GM12878 (cell line): ENCODE results near the gene CCDC178. TPM values are rescaled to one million over a fixed set of nuclear protein-coding genes. Genes with fewer than 3 reads are reported as not detected.

Experiments used
- ATAC-seq: fragments of 200-7000 bp; cut with Tn5 transposase; 3 replicates; pipeline ENCODE4 v1.9.1; 2020; ENCODE audit warnings: mild to moderate bottlenecking, moderate library complexity
- BruUV-seq: library from RNA; stranded (reverse); fragments of 400-500 nt; replicated peaks from 2 replicates; lab custom pipeline; 2021; lab: Mats Ljungman, UMichigan
- CTCF ChIA-PET: fragments of 300-600 bp; sonication (Branson Sonifier 250); formaldehyde crosslinking; extraction: SDS; loops from one replicate; lab custom pipeline; 2021; ENCODE audit warnings: inconsistent platforms; lab: Yijun Ruan, JAX
- POLR2A ChIA-PET: fragments of 350-600 bp; formaldehyde crosslinking; extraction: SDS; loops from one replicate; lab custom pipeline; 2021; ENCODE audit warnings: inconsistent platforms; lab: Charles Lee
- RAD21 ChIA-PET: fragments of 300-600 bp; sonication (Branson Sonifier 250); formaldehyde crosslinking; loops from one replicate; lab custom pipeline; 2023; ENCODE audit warnings: antibody characterized with exemption; ENCODE audit not compliant: unreplicated experiment; lab: Charles Lee
- SMC1A ChIA-PET: fragments of 300-600 bp; sonication (Branson Sonifier 250); formaldehyde crosslinking; loops from one replicate; lab custom pipeline; 2023; ENCODE audit not compliant: unreplicated experiment, uncharacterized antibody; lab: Charles Lee
- DNase-seq: peaks from one replicate; pipeline ENCODE4 v3.0.0-alpha.2; 2011; ENCODE audit warnings: low read depth, low spot score
- FAIRE-seq: peaks from 3 replicates; lab custom pipeline; 2011; peaks lifted over from hg19 to GRCh38; lab: Jason Lieb, UNC
- H2AFZ ChIP-seq: 2 replicates; pipeline ENCODE4 v1.6.0; 2011; ENCODE audit warnings: low read depth, low read length, control low read depth; ENCODE audit not compliant: control insufficient read depth
- H3K27ac ChIP-seq: 2 replicates; pipeline ENCODE4 v1.5.1; 2011; ENCODE audit warnings: control low read depth; ENCODE audit not compliant: control insufficient read depth, insufficient read depth
- H3K27me3 ChIP-seq, 2 experiments: replicated peaks in 1 of 2; 2 replicates each; pipeline versions ENCODE4 v1.6.0 to v1.6.1; 2011; ENCODE audit warnings: low read length in 1 of 2; ENCODE audit not compliant: control insufficient read depth in 2 of 2, insufficient read depth in 2 of 2
- H3K36me3 ChIP-seq, 2 experiments: 2 replicates each; pipeline ENCODE4 v1.5.1; 2011; ENCODE audit warnings: low read length in 1 of 2; ENCODE audit not compliant: control insufficient read depth in 2 of 2, insufficient read depth in 2 of 2
- H3K4me1 ChIP-seq: 2 replicates; pipeline ENCODE4 v1.6.1; 2011; ENCODE audit warnings: mild to moderate bottlenecking, low read length, moderate library complexity, mixed read lengths; ENCODE audit not compliant: control insufficient read depth, insufficient read depth
- H3K4me2 ChIP-seq: 2 replicates; pipeline ENCODE4 v1.6.0; 2011; ENCODE audit warnings: control low read depth; ENCODE audit not compliant: control insufficient read depth, insufficient read depth
- H3K4me3 ChIP-seq: fragments of 200-600 bp; sonication (generic); 2 replicates; pipeline ENCODE4 v1.5.1; 2016
- H3K79me2 ChIP-seq: 2 replicates; pipeline ENCODE4 v1.6.0; 2011; ENCODE audit warnings: low read length; ENCODE audit not compliant: control insufficient read depth, insufficient read depth
- H3K9ac ChIP-seq: 2 replicates; pipeline ENCODE4 v1.8.0; 2011; ENCODE audit warnings: low read length, control low read depth, mixed read lengths; ENCODE audit not compliant: control insufficient read depth, insufficient read depth
- H3K9me3 ChIP-seq: replicated peaks from 3 replicates; pipeline ENCODE4 v1.5.1; 2011; ENCODE audit warnings: mild to moderate bottlenecking, low read length; ENCODE audit not compliant: control insufficient read depth, insufficient read depth
- H4K20me1 ChIP-seq: 2 replicates; pipeline ENCODE4 v1.6.0; 2011; ENCODE audit not compliant: control insufficient read depth, insufficient read depth
- CEBPB ChIP-seq, 2 experiments: fragments of 150-350 bp in 1 of 2; IDR thresholded peaks; 2 replicates each; pipeline ENCODE4 v1.6.1; 2012 to 2014; ENCODE audit warnings: low read depth in 2 of 2, low read length in 2 of 2, borderline replicate concordance in 1 of 2, inconsistent platforms in 1 of 2
- CHD1 ChIP-seq: IDR thresholded peaks from 2 replicates; pipeline ENCODE4 v1.6.1; 2012; ENCODE audit warnings: low read depth, low read length, improper control_type of control experiment
- POLR2AphosphoS2 ChIP-seq: IDR thresholded peaks from 2 replicates; pipeline ENCODE4 v1.6.1; 2011; ENCODE audit warnings: low read depth, mild to moderate bottlenecking, low read length, improper control_type of control experiment, moderate library complexity
- RELA ChIP-seq: fragments of 450-650 bp; IDR thresholded peaks from 2 replicates; pipeline ENCODE4 v1.8.0; 2014; ENCODE audit warnings: borderline replicate concordance; ENCODE audit not compliant: partially characterized antibody
- SMC3 ChIP-seq: IDR thresholded peaks from 2 replicates; pipeline ENCODE4 v1.6.1; 2011; ENCODE audit warnings: low read length, improper control_type of control experiment, borderline replicate concordance
- SREBF2 ChIP-seq: IDR thresholded peaks from 2 replicates; pipeline ENCODE4 v1.6.1; 2012; ENCODE audit warnings: mild to moderate bottlenecking, low read length
- STAT3 ChIP-seq: IDR thresholded peaks from 2 replicates; pipeline ENCODE4 v1.6.1; 2011; ENCODE audit warnings: low read depth, low read length, improper control_type of control experiment
- TCF7 ChIP-seq: IDR thresholded peaks from 2 replicates; pipeline ENCODE4 v1.6.1; 2014; ENCODE audit warnings: antibody characterized with exemption, borderline replicate concordance
- ZNF217 ChIP-seq: fragments of 450-650 bp; IDR thresholded peaks from 2 replicates; pipeline ENCODE4 v1.6.1; 2017; ENCODE audit warnings: antibody characterized with exemption, mild to moderate bottlenecking
- WGBS: methylation state at CpG from one replicate; pipeline ENCODE4 v1.1.6; 2016; ENCODE audit warnings: low lambda C conversion rate; ENCODE audit not compliant: insufficient replicate concordance, insufficient coverage; ENCODE audit errors: missing lambda C conversion rate; 5-methylcytosine and 5-hydroxymethylcytosine counted together
- in situ Hi-C: fragments of 300-500 bp; cut with MboI; formaldehyde crosslinking; loops from 9 replicates; pipeline ENCODE4 v1.14.3; 2018; ENCODE audit warnings: mixed read lengths
- intact Hi-C: fragments of 100-400 bp; cut with micrococcal nuclease; formaldehyde crosslinking; loops from one replicate; pipeline ENCODE4 v1.14.2; 2022; ENCODE audit not compliant: unreplicated experiment
- polyA plus RNA-seq, 11 experiments: library from polyadenylated mRNA; depleted of rRNA in 4 of 11; unstranded in 6 of 11; stranded (reverse) in 5 of 11; fragments of >200 nt; fragmentation: Nextera tagmentation in 4 of 11; fragmentation: Illumina TruSeq in 1 of 11; extraction: Ambion mirVana in 4 of 11; extraction: Trizol in 1 of 11; gene quantifications; 1 replicate in 1 of 11; 2 replicates in 10 of 11; pipeline versions ENCODE4 v1.2.1 to v1.2.3, GENCODE V29; 2011 to 2016; ENCODE audit warnings: inconsistent platforms in 2 of 11, missing spikeins in 2 of 11, low read depth in 1 of 11
- total RNA-seq, 4 experiments: library from RNA; depleted of rRNA in 3 of 4; stranded (reverse); fragments of >200 nt in 3 of 4; fragmentation: Illumina TruSeq in 1 of 4; extraction: Trizol in 1 of 4; gene quantifications; 2 replicates each; pipeline versions ENCODE4 v1.2.1 to v1.2.3, GENCODE V29; 2013 to 2021
- TF ChIP-seq, protein P1 (sequence below), 3 experiments: IDR thresholded peaks in 2 of 3; conservative IDR thresholded peaks in 1 of 3; 2 replicates each; pipeline ENCODE4 v1.5.1; 2011; ENCODE audit warnings: low read depth in 3 of 3, low read length in 3 of 3, mild to moderate bottlenecking in 3 of 3, control low read depth in 2 of 3, moderate library complexity in 2 of 3, inconsistent platforms in 1 of 3, mixed read lengths in 1 of 3; ENCODE audit not compliant: control insufficient read depth in 2 of 3, insufficient read depth in 1 of 3; ENCODE audit errors: extremely low read depth in 1 of 3
- TF ChIP-seq, protein P2 (sequence below): IDR thresholded peaks from 2 replicates; pipeline ENCODE4 v1.6.1; 2012; ENCODE audit warnings: low read length, inconsistent platforms
- TF ChIP-seq, protein P3 (sequence below): fragments of 450-650 bp; IDR thresholded peaks from 2 replicates; pipeline ENCODE4 v1.6.1; 2016; ENCODE audit warnings: mild to moderate bottlenecking
- TF ChIP-seq, protein P4 (sequence below): fragments of 450-650 bp; IDR thresholded peaks from 2 replicates; pipeline ENCODE4 v1.6.1; 2014; ENCODE audit warnings: mild to moderate bottlenecking

CCDC178 gene
- total and polyA plus RNA-seq, 10 of the 15 experiments (the other 5 are each of a cell fraction or from before 2014, with no cell fraction given) = 0.04 TPM; not detected in 9

DNA sequence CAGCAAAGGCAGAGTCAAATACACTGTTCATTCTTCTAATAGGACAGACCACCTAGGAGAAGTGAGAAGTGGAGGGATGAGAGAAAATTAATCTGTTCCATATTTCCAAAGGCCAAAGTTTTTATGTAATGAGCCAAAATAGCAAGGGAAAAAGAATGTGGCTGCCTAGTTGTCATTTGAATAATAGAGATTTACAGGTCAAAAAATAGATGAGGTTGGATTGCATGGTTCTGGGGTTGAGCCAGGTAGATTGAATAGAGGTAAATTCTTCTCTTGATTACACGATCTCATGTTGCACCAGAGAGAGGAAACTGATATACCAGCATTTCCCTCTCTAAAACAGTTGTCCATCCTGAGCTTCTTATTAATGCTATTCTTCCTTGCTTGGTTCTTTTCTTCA, 325.8 kb downstream of the CCDC178 start:
- intact Hi-C loops = no loop called here
- ChIA-PET RAD21 (no interaction called here), SMC1A (no interaction called here), POLR2A (no interaction called here), CTCF (no interaction called here)
- H3K79me2 ChIP-seq = no peaks in the 10 kb centered on the region
- ATAC-seq (no peak), DNase-seq (no peak), FAIRE-seq (no peak)
- no peaks in the 10 kb centered on the region for H3K36me3 ChIP-seq
- H3K4me1 ChIP-seq = no peaks in the 10 kb centered on the region
- no peaks in the 10 kb centered on the region for H3K27me3 ChIP-seq
- H4K20me1 ChIP-seq = no peaks in the 10 kb centered on the region
- no peak overlapping the region for H3K4me2 ChIP-seq
- H3K9me3 ChIP-seq = no peaks in the 10 kb centered on the region
- WGBS = 0% methylated on average over 1 of the region's 1 CpG
- no peak overlapping the region for H3K4me3 ChIP-seq
- H2AFZ ChIP-seq = no peak overlapping the region
- BruUV-seq = no TSS peak
- H3K27ac ChIP-seq = no peak overlapping the region
- no peak for TF ChIP-seq SREBF2
- TF ChIP-seq, protein P1, sequence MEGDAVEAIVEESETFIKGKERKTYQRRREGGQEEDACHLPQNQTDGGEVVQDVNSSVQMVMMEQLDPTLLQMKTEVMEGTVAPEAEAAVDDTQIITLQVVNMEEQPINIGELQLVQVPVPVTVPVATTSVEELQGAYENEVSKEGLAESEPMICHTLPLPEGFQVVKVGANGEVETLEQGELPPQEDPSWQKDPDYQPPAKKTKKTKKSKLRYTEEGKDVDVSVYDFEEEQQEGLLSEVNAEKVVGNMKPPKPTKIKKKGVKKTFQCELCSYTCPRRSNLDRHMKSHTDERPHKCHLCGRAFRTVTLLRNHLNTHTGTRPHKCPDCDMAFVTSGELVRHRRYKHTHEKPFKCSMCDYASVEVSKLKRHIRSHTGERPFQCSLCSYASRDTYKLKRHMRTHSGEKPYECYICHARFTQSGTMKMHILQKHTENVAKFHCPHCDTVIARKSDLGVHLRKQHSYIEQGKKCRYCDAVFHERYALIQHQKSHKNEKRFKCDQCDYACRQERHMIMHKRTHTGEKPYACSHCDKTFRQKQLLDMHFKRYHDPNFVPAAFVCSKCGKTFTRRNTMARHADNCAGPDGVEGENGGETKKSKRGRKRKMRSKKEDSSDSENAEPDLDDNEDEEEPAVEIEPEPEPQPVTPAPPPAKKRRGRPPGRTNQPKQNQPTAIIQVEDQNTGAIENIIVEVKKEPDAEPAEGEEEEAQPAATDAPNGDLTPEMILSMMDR (IDR thresholded peaks at IDR 0.05 in 2 of 3, conservative IDR thresholded peaks at IDR 0.05 in 1 of 3; ENCODE audit: control insufficient read depth in 2 of 3, extremely low read depth in 1 of 3, insufficient read depth in 1 of 3, low read depth in 3 of 3, low read length in 3 of 3) = no peak
- no peak overlapping the region for H3K9ac ChIP-seq
- in situ Hi-C loops = no loop called here

DNA sequence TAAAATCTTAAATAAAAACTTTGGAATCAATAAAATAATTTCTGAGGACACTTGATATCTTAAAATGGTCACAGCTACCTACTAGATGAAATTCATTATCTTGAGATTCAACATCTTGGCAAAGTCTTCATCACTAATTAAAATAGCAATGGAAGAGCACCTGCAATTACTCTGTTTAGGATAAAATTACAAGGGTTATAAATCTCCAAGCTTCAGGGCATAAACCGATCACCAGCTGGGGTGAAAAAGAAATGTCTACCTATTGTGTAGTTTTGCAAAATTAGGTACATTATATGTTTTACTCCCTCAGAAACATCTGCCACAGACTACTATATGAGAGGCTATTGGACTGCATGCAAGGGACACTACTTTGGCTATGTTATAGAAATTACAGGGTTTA, 327.1 kb downstream of the CCDC178 start:
- intact Hi-C loops = no loop called here
- TF ChIP-seq SMC3 (no peak), TCF7 (no peak), STAT3 (no peak), RELA (no peak), ZNF217 (no peak), CEBPB (IDR thresholded peaks at IDR 0.05; ENCODE audit: borderline replicate concordance in 1 of 2, low read depth in 2 of 2, low read length in 2 of 2) (no peak), CHD1 (no peak), POLR2AphosphoS2 (no peak)
- TF ChIP-seq, protein P2, sequence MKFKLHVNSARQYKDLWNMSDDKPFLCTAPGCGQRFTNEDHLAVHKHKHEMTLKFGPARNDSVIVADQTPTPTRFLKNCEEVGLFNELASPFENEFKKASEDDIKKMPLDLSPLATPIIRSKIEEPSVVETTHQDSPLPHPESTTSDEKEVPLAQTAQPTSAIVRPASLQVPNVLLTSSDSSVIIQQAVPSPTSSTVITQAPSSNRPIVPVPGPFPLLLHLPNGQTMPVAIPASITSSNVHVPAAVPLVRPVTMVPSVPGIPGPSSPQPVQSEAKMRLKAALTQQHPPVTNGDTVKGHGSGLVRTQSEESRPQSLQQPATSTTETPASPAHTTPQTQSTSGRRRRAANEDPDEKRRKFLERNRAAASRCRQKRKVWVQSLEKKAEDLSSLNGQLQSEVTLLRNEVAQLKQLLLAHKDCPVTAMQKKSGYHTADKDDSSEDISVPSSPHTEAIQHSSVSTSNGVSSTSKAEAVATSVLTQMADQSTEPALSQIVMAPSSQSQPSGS = no peak
- TF ChIP-seq, protein P3, sequence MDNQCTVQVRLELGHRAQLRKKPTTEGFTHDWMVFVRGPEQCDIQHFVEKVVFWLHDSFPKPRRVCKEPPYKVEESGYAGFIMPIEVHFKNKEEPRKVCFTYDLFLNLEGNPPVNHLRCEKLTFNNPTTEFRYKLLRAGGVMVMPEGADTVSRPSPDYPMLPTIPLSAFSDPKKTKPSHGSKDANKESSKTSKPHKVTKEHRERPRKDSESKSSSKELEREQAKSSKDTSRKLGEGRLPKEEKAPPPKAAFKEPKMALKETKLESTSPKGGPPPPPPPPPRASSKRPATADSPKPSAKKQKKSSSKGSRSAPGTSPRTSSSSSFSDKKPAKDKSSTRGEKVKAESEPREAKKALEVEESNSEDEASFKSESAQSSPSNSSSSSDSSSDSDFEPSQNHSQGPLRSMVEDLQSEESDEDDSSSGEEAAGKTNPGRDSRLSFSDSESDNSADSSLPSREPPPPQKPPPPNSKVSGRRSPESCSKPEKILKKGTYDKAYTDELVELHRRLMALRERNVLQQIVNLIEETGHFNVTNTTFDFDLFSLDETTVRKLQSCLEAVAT = no peak
- TF ChIP-seq, protein P4, sequence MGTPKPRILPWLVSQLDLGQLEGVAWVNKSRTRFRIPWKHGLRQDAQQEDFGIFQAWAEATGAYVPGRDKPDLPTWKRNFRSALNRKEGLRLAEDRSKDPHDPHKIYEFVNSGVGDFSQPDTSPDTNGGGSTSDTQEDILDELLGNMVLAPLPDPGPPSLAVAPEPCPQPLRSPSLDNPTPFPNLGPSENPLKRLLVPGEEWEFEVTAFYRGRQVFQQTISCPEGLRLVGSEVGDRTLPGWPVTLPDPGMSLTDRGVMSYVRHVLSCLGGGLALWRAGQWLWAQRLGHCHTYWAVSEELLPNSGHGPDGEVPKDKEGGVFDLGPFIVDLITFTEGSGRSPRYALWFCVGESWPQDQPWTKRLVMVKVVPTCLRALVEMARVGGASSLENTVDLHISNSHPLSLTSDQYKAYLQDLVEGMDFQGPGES = no peak

More for the DNA sequence above, 327.1 kb downstream of the CCDC178 start:
- ChIA-PET CTCF (no interaction called here), POLR2A (no interaction called here), SMC1A (no interaction called here), RAD21 (no interaction called here)
- FAIRE-seq = no peak
- Histone ChIP-seq H3K27ac (no peak overlapping the region), H4K20me1 (no peaks in the 10 kb centered on the region), H3K9me3 (no peaks in the 10 kb centered on the region), H3K36me3 (no peaks in the 10 kb centered on the region), H3K4me3 (no peak overlapping the region), H3K4me2 (no peak overlapping the region), H3K9ac (no peak overlapping the region), H2AFZ (no peak overlapping the region), H3K4me1 (no peaks in the 10 kb centered on the region), H3K79me2 (no peaks in the 10 kb centered on the region), H3K27me3 (no peaks in the 10 kb centered on the region)
- ATAC-seq = no peak
- BruUV-seq = no TSS peak
- DNase-seq = no peak
- in situ Hi-C loops = no loop called here
- 73% methylated on average over 1 of the region's 1 CpG for WGBS
